Limb (tissue), 2 donors: ENCODE measurements around the gene NMNAT3.
"Not testable (repeated sequence)": the region's sequence is repeated elsewhere in the genome, so short reads cannot be mapped to it uniquely, and the experiment has no call there.

ENCODE experiments used
- DNase-seq, 2 donors: peaks; one replicate each; pipeline ENCODE4 v3.0.0-alpha.2; 2016; ENCODE audit errors: extremely low spot score in 2 of 2

Gene NMNAT3

GRCh38 chr3:139583651-139584050, 94.1 kb downstream of the NMNAT3 start:
- not testable (repeated sequence) for DNase-seq

GRCh38 chr3:139578783-139579182, 99.0 kb downstream of the NMNAT3 start:
- no peak for DNase-seq

- no peak for DNase-seq
These were observed 99.9 kb downstream of the NMNAT3 start for GRCh38 chr3:139577909-139578308.

GRCh38 chr3:139577346-139577745, 100.4 kb downstream of the NMNAT3 start:
- DNase-seq, result no peak

- DNase-seq, result peak in 1 of 2 donors; percentile 45
These were observed 103.5 kb downstream of the NMNAT3 start for GRCh38 chr3:139574026-139574947.

GRCh38 chr3:139572847-139573672, 104.7 kb downstream of the NMNAT3 start:
- DNase-seq, result no peak

- no peak for DNase-seq
These were observed 106.1 kb downstream of the NMNAT3 start for GRCh38 chr3:139571711-139572110.

GRCh38 chr3:139564294-139564861, 113.4 kb downstream of the NMNAT3 start:
- no peak for DNase-seq

GRCh38 chr3:139561959-139562676, 115.7 kb downstream of the NMNAT3 start:
- DNase-seq, result peak in 1 of 2 donors; percentile 21

GRCh38 chr3:139561255-139561817, 116.4 kb downstream of the NMNAT3 start:
- no peak for DNase-seq

- no peak for DNase-seq
These were observed 117.4 kb downstream of the NMNAT3 start for GRCh38 chr3:139560411-139560810.

GRCh38 chr3:139559541-139559940, 118.2 kb downstream of the NMNAT3 start:
- DNase-seq, result no peak

- no peak for DNase-seq
These were observed 119.2 kb downstream of the NMNAT3 start for GRCh38 chr3:139558351-139559266.

GRCh38 chr3:139557041-139557440, 120.7 kb downstream of the NMNAT3 start:
- DNase-seq, result no peak

- no peak for DNase-seq
These were observed 122.5 kb downstream of the NMNAT3 start for GRCh38 chr3:139555249-139555648.

GRCh38 chr3:139554628-139555027, 123.1 kb downstream of the NMNAT3 start:
- DNase-seq, result no peak

GRCh38 chr3:139552632-139553365, 125.0 kb downstream of the NMNAT3 start:
- DNase-seq, result no peak

- no peak for DNase-seq
These were observed 129.0 kb downstream of the NMNAT3 start for GRCh38 chr3:139548801-139549200.

GRCh38 chr3:139547666-139548065, 130.1 kb downstream of the NMNAT3 start:
- DNase-seq, result no peak
